ENCODE data around the gene CD99.
"Not testable (repeated sequence)": the region's sequence is repeated elsewhere in the genome, so short reads cannot be mapped to it uniquely, and the experiment has no call there.

Gene CD99

DNA sequence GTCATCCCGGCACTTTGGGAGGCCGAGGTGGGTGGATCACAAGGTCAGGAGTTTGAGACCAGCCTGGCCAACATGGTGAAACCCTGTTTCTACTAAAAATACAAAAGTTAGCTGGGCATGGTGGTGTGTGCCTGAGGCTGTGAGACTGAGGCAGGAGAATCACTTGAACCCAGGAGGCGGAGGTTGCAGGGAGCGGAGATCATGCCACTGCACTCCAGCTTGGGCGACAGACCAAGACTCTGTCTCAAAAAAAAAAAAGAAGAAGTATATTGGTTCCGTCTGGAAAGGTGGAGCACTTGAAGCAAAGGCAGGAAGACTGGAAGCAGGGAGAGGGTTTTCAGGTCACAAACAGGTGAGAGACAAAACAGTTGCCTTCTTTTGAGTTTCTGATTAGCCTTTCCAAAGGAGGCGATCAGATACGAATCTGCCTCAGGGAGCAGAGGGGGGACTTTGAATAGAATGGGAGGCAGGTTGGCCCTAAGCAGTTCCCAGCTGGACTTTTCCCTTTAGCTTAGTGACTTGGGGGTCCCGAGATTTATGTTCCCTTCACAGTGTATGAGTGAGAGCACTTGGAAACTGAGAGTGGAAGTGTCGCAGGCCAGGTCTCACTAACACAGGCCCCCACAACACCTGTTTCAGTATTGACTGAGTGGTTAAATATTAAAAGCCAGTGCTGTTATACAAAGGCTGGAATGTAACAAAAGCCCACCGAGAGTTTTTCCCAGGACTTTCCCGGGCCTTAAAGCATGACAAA is 89.6 kb downstream of the CD99 start:
- not testable (repeated sequence) for DNase-seq

DNA sequence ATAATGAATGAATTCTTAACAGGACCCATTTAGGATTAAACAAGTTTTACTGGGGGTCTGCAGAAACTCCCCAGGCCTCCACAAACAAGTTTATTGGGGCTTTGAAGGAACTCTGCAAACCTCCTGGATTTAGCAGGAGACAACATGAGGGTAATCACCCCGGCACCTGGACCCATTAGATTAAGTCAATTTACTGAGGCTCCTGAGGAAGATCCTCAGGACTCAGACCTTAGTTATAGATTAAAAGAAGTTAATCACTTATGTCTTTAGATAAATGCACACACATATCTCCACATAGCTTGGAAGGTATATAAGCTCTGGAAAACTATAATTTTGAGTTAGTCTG is 90.1 kb downstream of the CD99 start:
- DNase-seq: no peak

DNA sequence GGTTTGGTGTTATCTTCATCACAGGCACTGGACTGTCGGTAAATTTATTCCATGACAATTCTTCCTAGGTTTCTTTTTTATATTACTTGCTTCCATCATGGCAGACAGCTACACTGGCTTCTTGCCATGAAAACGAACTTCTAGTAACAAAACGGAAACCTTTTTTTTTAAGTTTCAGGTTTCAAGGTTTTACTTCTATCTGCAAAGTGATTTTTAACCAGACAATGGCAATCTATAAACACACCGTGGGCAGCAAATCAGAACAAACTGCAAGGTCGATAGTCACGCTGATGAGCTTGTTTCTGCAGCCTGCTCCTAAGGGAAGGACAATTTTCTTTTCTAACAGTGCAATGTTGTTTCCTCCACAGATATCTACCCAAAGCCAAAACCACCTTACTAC is 90.6 kb downstream of the CD99 start:
- DNase-seq: no peak

DNA sequence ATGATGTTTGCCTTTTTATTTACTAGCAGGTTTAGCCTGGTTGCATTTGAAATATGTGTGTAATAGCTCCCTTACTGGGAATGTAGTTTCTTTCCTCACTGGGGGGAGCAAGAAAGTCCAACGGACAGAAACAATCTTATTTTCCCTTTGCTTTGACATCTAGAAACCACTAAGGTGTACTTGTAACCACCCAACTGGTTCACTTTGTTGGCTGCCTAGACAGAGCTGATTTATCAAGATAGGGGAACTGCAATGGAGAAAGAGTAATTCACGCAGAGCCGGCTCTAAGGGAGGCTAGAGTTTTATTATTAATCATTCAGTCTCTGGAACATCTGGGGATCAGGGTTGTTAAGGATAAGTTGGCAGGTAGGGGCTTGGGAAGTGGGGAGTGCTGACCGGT is 91.1 kb downstream of the CD99 start:
- DNase-seq: no peak

DNA sequence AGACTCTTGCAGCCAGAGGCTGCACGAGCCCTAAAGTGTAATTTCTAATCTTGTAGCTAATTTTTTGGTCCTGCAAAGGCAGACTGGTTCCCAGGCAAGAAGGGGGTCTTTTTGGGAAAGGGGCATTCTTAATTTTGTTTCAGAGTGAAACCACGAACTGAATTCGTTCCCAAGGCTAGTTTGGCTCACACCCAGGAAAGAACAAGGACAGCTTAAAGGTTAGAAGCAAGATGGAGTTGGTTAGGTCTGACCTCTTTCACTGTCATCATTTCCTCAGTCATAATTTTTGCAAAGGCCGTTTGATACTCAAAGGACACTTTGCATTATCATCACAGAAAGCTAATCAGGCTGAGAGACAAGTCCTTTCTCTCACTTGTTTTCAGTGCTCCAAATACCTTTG is 91.7 kb downstream of the CD99 start:
- no peak for DNase-seq

DNA sequence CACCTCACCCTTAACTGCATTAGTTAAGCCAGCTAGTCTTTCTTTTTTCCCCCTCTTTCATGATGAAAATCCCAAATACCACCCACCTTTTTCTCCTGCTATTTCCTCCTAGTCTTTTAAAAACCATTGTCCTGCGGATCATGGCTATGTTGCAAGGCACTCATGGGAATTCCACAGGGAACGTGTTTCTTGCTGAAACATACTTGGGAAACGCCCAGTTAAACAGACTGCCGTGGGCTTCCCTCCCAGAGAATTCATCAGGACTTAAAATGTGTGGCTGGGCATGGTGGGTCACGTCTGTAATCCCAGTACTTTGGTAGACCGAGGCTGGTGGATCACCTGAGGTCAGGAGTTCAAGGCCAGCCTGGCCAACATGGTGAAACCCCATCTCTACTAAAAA is 92.9 kb downstream of the CD99 start:
- DNase-seq: no peak

DNA sequence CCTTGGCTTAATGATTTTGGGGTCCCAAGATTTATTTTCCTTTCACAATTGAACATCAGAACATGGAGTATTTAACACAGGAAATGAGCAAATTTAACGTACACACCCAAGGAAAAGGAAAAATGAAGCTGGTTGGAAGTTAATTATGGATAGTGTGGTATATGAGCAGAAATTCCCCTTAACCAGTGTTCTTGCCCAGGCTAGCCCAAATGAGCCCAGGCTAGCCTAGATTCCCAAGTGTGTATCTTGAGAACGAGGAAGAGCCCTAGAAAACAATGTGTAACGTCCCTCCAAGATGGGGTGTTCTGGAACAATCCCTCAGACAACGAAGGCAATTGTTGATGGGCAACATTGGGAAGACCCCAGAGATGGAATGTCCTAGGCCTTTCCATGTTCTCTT is 94.4 kb downstream of the CD99 start:
- DNase-seq: no peak

DNA sequence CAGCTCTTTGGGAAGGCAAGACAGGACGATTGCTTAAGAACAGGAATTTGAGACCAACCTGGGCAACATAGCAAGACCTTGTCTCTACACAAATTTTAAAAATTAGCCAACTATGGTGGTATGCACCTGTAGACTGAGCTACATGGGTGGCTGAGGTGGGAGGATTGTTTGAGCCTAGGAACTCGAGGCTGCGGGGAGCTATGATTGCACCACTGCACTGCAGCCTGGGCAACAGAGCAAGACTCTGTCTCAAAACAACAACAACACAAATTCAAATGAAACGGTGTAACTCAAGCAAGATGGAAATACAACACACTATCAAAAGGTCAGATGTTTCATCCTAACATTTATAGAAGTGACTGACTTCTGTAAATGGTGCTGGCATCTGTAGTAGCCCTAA is 97.9 kb downstream of the CD99 start:
- DNase-seq: no peak

DNA sequence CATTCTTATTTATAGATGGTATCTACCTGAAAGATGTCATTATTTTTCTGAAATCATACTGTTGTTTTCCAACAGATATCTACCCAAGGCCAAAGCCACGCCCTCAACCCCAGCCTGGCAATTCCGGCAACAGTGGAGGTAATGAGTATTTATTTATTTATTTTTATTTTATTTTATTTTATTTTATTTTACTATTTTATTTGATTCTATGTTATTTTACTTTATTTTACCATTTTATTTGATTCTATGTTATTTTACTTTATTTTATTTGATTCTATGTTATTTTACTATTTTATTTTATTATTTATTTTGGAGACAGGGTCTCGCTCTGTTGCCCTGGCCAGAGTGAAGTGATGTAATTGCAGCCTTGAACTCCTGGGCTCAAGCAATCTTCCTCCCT is 98.5 kb downstream of the CD99 start:
- DNase-seq: no peak
